ENCODE data around the gene SELP. TPM values are rescaled to one million over a fixed set of nuclear protein-coding genes. Genes with fewer than 3 reads are reported as not detected.
"Not testable (repeated sequence)": the region's sequence is repeated elsewhere in the genome, so short reads cannot be mapped to it uniquely, and the experiment has no call there.

The SELP gene
- total RNA-seq = not detected in 2 replicates
- long read RNA-seq = 0 reads

- H3K27ac Mint-ChIP-seq (ENCODE audit: unreplicated experiment) = no peak within 1 kb of the TSS
- no peaks in the 10 kb centered on the region for H3K4me1 Mint-ChIP-seq (ENCODE audit: unreplicated experiment)
- no peaks in the 10 kb centered on the region for H3K36me3 Mint-ChIP-seq (ENCODE audit: unreplicated experiment)
- no peak for DNase-seq (ENCODE audit: extremely low spot score, unreplicated experiment)
- H3K9me3 Mint-ChIP-seq (ENCODE audit: unreplicated experiment) = peaks cover 10% of the 10 kb centered on the region
- no peaks in the 10 kb centered on the region for H3K27me3 Mint-ChIP-seq (ENCODE audit: unreplicated experiment)
- H3K4me3 Mint-ChIP-seq (ENCODE audit: unreplicated experiment) = no peak within 1 kb of the TSS
- no peak for TF ChIP-seq CTCF (IDR thresholded peaks at IDR 0.05)
These were observed at the start of gene SELP for GRCh38 chr1:169630006-169630405. Gene SELP (minus strand): TSS chr1:169630124. CDS start chr1:169630074, 50 bp downstream.

DNA sequence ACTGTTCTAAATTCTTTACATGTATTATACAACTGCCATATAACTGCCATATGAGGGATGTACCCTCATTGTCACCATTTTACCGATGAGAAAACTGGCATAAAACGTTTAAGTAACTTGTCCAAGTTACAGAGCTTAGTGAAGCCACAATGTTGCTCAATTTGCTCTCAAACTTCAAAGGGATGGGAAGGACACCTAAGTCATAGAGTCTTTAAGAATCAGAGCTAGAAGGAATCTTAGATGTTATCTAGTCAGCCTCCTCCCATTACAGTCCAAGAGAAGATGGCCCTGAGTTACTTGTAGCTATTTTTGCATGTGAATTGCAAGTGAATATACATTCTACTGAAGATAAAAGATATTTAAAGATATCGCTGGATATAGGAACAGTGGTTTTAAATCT, 49.8 kb upstream of the SELP start:
- Mint-ChIP-seq H3K36me3 (ENCODE audit: unreplicated experiment) (no peaks in the 10 kb centered on the region), H3K9me3 (ENCODE audit: unreplicated experiment) (no peaks in the 10 kb centered on the region), H3K4me1 (ENCODE audit: unreplicated experiment) (no peaks in the 10 kb centered on the region), H3K27ac (ENCODE audit: unreplicated experiment) (no peak overlapping the region), H3K27me3 (ENCODE audit: unreplicated experiment) (peaks cover 22% of the 10 kb centered on the region), H3K4me3 (ENCODE audit: unreplicated experiment) (no peak overlapping the region)
- TF ChIP-seq CTCF (IDR thresholded peaks at IDR 0.05) = no peak
- no peak for DNase-seq (ENCODE audit: extremely low spot score, unreplicated experiment)

DNA sequence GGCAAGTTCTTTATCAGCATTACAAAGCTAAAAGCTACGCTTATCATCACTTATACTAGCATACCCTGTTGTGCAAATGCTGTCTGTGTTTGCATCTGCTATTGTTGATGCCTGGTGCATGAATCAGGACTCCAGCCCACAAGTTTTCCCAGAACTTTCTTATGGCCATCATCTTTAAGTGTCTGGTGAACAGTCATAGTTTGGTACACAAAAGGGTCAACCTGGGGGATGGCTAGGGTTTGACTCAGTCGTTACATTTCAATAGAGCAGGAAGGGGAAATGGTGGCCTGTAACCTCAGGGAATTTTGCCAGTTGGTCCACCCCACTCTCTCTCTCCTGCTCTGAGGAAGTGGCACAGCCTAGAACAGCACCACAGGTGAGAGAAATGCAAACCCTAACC, 46.1 kb upstream of the SELP start:
- H3K4me1 Mint-ChIP-seq (ENCODE audit: unreplicated experiment) = no peaks in the 10 kb centered on the region
- no peak overlapping the region for H3K27ac Mint-ChIP-seq (ENCODE audit: unreplicated experiment)
- peaks cover 19% of the 10 kb centered on the region for H3K27me3 Mint-ChIP-seq (ENCODE audit: unreplicated experiment)
- no peaks in the 10 kb centered on the region for H3K36me3 Mint-ChIP-seq (ENCODE audit: unreplicated experiment)
- H3K4me3 Mint-ChIP-seq (ENCODE audit: unreplicated experiment) = no peak overlapping the region
- H3K9me3 Mint-ChIP-seq (ENCODE audit: unreplicated experiment) = peaks cover 7% of the 10 kb centered on the region
- no peak for TF ChIP-seq CTCF (IDR thresholded peaks at IDR 0.05)
- DNase-seq (ENCODE audit: extremely low spot score, unreplicated experiment) = no peak

GRCh38 chr1:169670836-169671235, 40.9 kb upstream of the SELP start:
- Mint-ChIP-seq H3K36me3 (ENCODE audit: unreplicated experiment) (no peaks in the 10 kb centered on the region), H3K27me3 (ENCODE audit: unreplicated experiment) (peaks cover 6% of the 10 kb centered on the region), H3K4me3 (ENCODE audit: unreplicated experiment) (no peak overlapping the region), H3K9me3 (ENCODE audit: unreplicated experiment) (peaks cover 7% of the 10 kb centered on the region), H3K4me1 (ENCODE audit: unreplicated experiment) (no peaks in the 10 kb centered on the region), H3K27ac (ENCODE audit: unreplicated experiment) (no peak overlapping the region)
- TF ChIP-seq CTCF (IDR thresholded peaks at IDR 0.05) = no peak
- no peak for DNase-seq (ENCODE audit: extremely low spot score, unreplicated experiment)

- not testable (repeated sequence) for H3K27me3 Mint-ChIP-seq (ENCODE audit: unreplicated experiment); H3K36me3 Mint-ChIP-seq (ENCODE audit: unreplicated experiment); H3K4me3 Mint-ChIP-seq (ENCODE audit: unreplicated experiment); DNase-seq (ENCODE audit: extremely low spot score, unreplicated experiment); H3K4me1 Mint-ChIP-seq (ENCODE audit: unreplicated experiment); H3K9me3 Mint-ChIP-seq (ENCODE audit: unreplicated experiment); H3K27ac Mint-ChIP-seq (ENCODE audit: unreplicated experiment)
These were observed 40.3 kb upstream of the SELP start for GRCh38 chr1:169670244-169670643.

- not testable (repeated sequence) for H3K9me3 Mint-ChIP-seq (ENCODE audit: unreplicated experiment); H3K36me3 Mint-ChIP-seq (ENCODE audit: unreplicated experiment); H3K27me3 Mint-ChIP-seq (ENCODE audit: unreplicated experiment); H3K4me1 Mint-ChIP-seq (ENCODE audit: unreplicated experiment); DNase-seq (ENCODE audit: extremely low spot score, unreplicated experiment); H3K27ac Mint-ChIP-seq (ENCODE audit: unreplicated experiment); H3K4me3 Mint-ChIP-seq (ENCODE audit: unreplicated experiment)
These were observed 38.0 kb upstream of the SELP start for GRCh38 chr1:169667699-169668596.

GRCh38 chr1:169667227-169667639, 37.3 kb upstream of the SELP start:
- not testable (repeated sequence) for H3K27ac Mint-ChIP-seq (ENCODE audit: unreplicated experiment); H3K4me1 Mint-ChIP-seq (ENCODE audit: unreplicated experiment); H3K36me3 Mint-ChIP-seq (ENCODE audit: unreplicated experiment); DNase-seq (ENCODE audit: extremely low spot score, unreplicated experiment); H3K4me3 Mint-ChIP-seq (ENCODE audit: unreplicated experiment); H3K27me3 Mint-ChIP-seq (ENCODE audit: unreplicated experiment); H3K9me3 Mint-ChIP-seq (ENCODE audit: unreplicated experiment)

- H3K9me3 Mint-ChIP-seq (ENCODE audit: unreplicated experiment); H3K4me1 Mint-ChIP-seq (ENCODE audit: unreplicated experiment); H3K36me3 Mint-ChIP-seq (ENCODE audit: unreplicated experiment); DNase-seq (ENCODE audit: extremely low spot score, unreplicated experiment); H3K27me3 Mint-ChIP-seq (ENCODE audit: unreplicated experiment); H3K27ac Mint-ChIP-seq (ENCODE audit: unreplicated experiment); H3K4me3 Mint-ChIP-seq (ENCODE audit: unreplicated experiment): not testable (repeated sequence)
These were observed 32.8 kb upstream of the SELP start for GRCh38 chr1:169662680-169663079.
